Duodenal mucosa (tissue), 2 donors: ENCODE measurements around the gene AKAP12.

Experiments used
- H3K27ac ChIP-seq: one replicate; pipeline ENCODE4 v1.7.0; 2013; ENCODE audit warnings: low read depth, low read length
- H3K27me3 ChIP-seq, 2 donors: one replicate each; pipeline ENCODE4 v1.7.0; 2013; ENCODE audit warnings: low read length in 2 of 2, control low read depth in 1 of 2; ENCODE audit not compliant: insufficient read depth in 2 of 2, control insufficient read depth in 1 of 2
- H3K36me3 ChIP-seq, 2 donors: one replicate each; pipeline ENCODE4 v1.7.0; 2013; ENCODE audit warnings: low read length in 2 of 2, control low read depth in 1 of 2; ENCODE audit not compliant: insufficient read depth in 2 of 2, control insufficient read depth in 1 of 2
- H3K4me1 ChIP-seq, 2 donors: one replicate each; pipeline ENCODE4 v1.7.0; 2013; ENCODE audit warnings: low read length in 2 of 2, control low read depth in 1 of 2; ENCODE audit not compliant: insufficient read depth in 2 of 2, control insufficient read depth in 1 of 2
- H3K4me3 ChIP-seq, 2 donors: one replicate each; pipeline ENCODE4 v1.7.0; 2013; ENCODE audit warnings: low read length in 2 of 2, low read depth in 1 of 2
- H3K9ac ChIP-seq, 2 donors: one replicate each; pipeline ENCODE4 v1.7.0; 2013; ENCODE audit warnings: low read length in 2 of 2, low read depth in 1 of 2
- H3K9me3 ChIP-seq, 2 donors: one replicate each; pipeline ENCODE4 v1.7.0; 2013; ENCODE audit warnings: low read length in 2 of 2, control low read depth in 1 of 2; ENCODE audit not compliant: control insufficient read depth in 1 of 2

Gene AKAP12

GRCh38 chr6:151290877-151291721 is 51.3 kb downstream of the AKAP12 start:
- peak overlapping the region in 1 of 2 donors; percentile 35 for H3K9ac ChIP-seq
- H3K4me3 ChIP-seq = no peak overlapping the region
- no peaks in the 10 kb centered on the region for H3K36me3 ChIP-seq
- H3K4me1 ChIP-seq = peaks cover 0 to 10% of the 10 kb centered on the region in 2 donors
- H3K27ac ChIP-seq = no peak overlapping the region
- H3K27me3 ChIP-seq = no peaks in the 10 kb centered on the region
- no peaks in the 10 kb centered on the region for H3K9me3 ChIP-seq

DNA sequence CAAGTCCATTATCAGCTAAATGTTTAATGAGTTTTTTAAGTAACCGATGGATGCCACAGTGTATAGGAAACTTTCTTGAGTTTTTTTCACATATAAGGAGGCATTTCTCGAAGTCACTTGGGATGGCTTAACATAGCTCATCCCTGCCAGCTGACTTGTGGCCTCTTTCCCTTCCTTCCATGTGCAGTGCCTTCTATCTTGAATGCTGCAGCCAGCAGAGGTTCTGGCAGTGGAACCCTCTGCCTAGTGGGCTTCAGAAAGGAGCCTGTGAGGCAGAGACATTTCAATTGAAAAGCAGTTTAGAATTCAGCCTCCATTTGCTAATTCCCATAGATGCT is 51.9 kb downstream of the AKAP12 start:
- Histone ChIP-seq H3K27me3 (no peaks in the 10 kb centered on the region), H3K9ac (no peak overlapping the region), H3K4me3 (no peak overlapping the region), H3K36me3 (no peaks in the 10 kb centered on the region), H3K4me1 (peaks cover 0 to 10% of the 10 kb centered on the region in 2 donors), H3K27ac (no peak overlapping the region), H3K9me3 (no peaks in the 10 kb centered on the region)

DNA sequence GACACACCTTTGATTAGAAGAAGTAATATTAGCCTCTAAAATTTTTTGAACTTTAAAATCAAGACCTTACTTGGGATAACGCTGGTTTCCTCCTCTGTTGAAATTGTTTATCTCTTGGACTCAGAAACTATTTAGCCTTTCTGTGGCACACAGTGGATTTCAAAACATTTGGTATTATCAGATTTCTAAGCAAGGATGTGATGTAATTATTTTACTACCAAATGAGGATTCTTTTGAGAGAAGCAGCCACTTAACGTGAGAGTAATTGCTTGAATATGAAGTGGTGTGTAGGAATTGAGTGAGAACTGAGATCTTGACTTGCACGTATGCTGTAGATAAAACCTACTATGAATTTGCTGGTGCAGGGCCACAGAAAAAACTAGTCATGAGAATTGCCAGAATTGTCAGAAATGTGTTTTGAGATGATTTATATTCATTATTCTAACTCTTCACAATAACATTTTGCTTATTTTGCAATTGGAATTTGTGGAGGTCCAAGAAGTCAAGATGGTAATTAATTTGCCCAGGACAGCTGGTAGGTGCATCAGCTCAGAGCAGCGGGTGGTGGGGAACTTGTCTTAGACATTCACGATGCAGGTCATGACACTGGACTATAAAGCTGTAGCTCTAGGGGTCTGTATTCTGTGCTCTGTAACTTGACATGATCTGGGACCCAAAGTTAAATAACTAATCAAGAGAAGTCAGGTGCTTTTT is 53.4 kb downstream of the AKAP12 start:
- no peak overlapping the region for H3K9ac ChIP-seq
- no peaks in the 10 kb centered on the region for H3K9me3 ChIP-seq
- no peak overlapping the region for H3K27ac ChIP-seq
- peaks cover 0 to 10% of the 10 kb centered on the region in 2 donors for H3K4me1 ChIP-seq
- H3K36me3 ChIP-seq = no peaks in the 10 kb centered on the region
- H3K4me3 ChIP-seq = no peak overlapping the region
- no peaks in the 10 kb centered on the region for H3K27me3 ChIP-seq

DNA sequence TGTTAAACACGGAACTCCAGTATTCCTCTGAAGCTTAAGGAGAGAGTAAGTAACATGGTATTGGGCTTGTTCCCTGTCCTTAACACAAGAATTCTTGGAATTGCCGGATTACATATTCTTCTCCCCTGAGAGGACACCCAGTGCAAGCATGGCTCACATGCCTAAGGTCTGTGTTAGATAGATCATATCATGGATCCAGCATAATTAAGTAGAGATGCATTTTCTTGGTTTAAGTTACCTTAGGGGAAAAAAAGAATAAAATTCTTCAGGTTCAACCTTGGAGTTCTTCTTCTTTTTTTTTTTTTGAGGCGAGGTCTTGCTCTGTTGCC is 53.9 kb downstream of the AKAP12 start:
- H3K4me1 ChIP-seq = peaks cover 0 to 10% of the 10 kb centered on the region in 2 donors
- no peaks in the 10 kb centered on the region for H3K36me3 ChIP-seq
- no peaks in the 10 kb centered on the region for H3K9me3 ChIP-seq
- H3K4me3 ChIP-seq = no peak overlapping the region
- no peaks in the 10 kb centered on the region for H3K27me3 ChIP-seq
- H3K27ac ChIP-seq = no peak overlapping the region
- H3K9ac ChIP-seq = no peak overlapping the region

DNA sequence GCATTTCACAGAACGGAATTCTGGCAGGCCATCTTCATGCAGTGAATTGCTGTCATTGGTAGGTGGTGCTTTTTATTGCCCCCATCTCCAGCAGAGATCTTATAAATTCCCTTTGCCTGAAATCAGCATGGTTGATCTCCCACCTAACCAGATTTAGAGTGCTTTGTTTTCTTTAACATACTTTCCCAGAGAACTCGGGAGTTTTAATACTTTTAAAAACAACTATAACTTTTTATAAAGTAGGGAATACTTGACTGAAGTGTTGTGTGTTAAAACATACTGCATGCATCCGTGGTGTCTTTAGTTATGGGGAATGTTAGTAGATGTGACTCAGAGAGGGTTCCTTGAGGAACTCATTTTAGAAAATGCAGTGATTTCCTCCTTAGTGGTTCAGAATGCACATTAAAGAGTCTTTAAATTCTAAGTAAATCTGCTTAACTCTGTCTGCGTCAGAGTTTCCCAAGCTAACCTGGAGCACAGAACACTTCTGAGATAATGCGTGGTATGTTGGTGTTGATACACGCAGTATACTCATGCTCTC is 54.9 kb downstream of the AKAP12 start:
- H3K4me1 ChIP-seq = peaks cover 0 to 10% of the 10 kb centered on the region in 2 donors
- H3K9me3 ChIP-seq = no peaks in the 10 kb centered on the region
- no peak overlapping the region for H3K27ac ChIP-seq

GRCh38 chr6:151297886-151298285 is 58.1 kb downstream of the AKAP12 start:
- no peaks in the 10 kb centered on the region for H3K9me3 ChIP-seq
- no peaks in the 10 kb centered on the region for H3K4me1 ChIP-seq
- no peak overlapping the region for H3K27ac ChIP-seq
- H3K27me3 ChIP-seq = no peaks in the 10 kb centered on the region
- H3K36me3 ChIP-seq = no peaks in the 10 kb centered on the region
- no peak overlapping the region for H3K4me3 ChIP-seq
- no peak overlapping the region for H3K9ac ChIP-seq

More for the DNA sequence above, 54.9 kb downstream of the AKAP12 start:
- Histone ChIP-seq H3K27me3 (no peaks in the 10 kb centered on the region), H3K36me3 (no peaks in the 10 kb centered on the region), H3K9ac (no peak overlapping the region), H3K4me3 (no peak overlapping the region)

- Histone ChIP-seq H3K4me1 (no peaks in the 10 kb centered on the region), H3K9me3 (no peaks in the 10 kb centered on the region), H3K36me3 (no peaks in the 10 kb centered on the region), H3K9ac (no peak overlapping the region), H3K27ac (no peak overlapping the region), H3K27me3 (no peaks in the 10 kb centered on the region), H3K4me3 (no peak overlapping the region)
These were observed 59.2 kb downstream of the AKAP12 start for GRCh38 chr6:151299011-151299410.

DNA sequence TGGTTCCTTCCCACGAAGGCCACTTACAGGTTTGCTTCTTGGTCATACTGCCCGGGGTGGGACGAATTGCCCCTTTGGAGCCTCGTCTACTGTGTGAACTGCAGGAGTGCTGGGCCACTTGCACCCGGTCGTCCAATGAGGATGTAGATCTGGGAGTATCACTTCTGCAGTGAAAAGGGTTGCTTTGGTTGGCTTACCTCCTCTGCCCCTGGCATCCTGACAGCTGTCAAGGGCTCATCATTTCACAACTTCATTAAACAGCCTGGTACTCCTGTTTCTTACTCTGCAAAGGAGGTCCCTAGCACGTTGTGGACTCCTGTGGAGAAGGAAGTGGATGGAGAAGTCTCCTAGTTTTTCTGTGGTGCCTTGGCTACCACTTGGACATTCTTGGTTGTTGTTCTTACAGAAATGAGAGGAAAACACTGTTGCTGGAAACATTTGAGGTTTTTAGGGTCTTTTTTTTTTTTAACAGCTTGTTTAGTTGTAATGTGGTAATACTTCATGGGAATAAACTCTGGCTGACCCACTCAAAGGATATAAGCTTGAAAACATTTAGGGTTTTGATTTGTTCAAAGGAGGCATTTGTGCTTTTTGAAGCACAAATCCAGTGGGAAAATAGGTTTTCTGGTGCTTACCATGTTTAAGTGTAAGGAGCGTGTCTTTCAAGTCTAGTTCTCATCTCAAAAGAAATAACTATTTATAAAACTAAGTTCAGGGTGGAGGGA is 60.7 kb downstream of the AKAP12 start:
- no peak overlapping the region for H3K4me3 ChIP-seq
- no peak overlapping the region for H3K27ac ChIP-seq
- no peak overlapping the region for H3K9ac ChIP-seq
- H3K27me3 ChIP-seq = no peaks in the 10 kb centered on the region
- no peaks in the 10 kb centered on the region for H3K36me3 ChIP-seq
- no peaks in the 10 kb centered on the region for H3K9me3 ChIP-seq
- no peaks in the 10 kb centered on the region for H3K4me1 ChIP-seq

- no peak overlapping the region for H3K9ac ChIP-seq
- no peaks in the 10 kb centered on the region for H3K36me3 ChIP-seq
- no peak overlapping the region for H3K4me3 ChIP-seq
- H3K27me3 ChIP-seq = no peaks in the 10 kb centered on the region
- H3K4me1 ChIP-seq = no peaks in the 10 kb centered on the region
- no peak overlapping the region for H3K27ac ChIP-seq
- H3K9me3 ChIP-seq = no peaks in the 10 kb centered on the region
These were observed 61.8 kb downstream of the AKAP12 start for GRCh38 chr6:151301547-151301946.

DNA sequence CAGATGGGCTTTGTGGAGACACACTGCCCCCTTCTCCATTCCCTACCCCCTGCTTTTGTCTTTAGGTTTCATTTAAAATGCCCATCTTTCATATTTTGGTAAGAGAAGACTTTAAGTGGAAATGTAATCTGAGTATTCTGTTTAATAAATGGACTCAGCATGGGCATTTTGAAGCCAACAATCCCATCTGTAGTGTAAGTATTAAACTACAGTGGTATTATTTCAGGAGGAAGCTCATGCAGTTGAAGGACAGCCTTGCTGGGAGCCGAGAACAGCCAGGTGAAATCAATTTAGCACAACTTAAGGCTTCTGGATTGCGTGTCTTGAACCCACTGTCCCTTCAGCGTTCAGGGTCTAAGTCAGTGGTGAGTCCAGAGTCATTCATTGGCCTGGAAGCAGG is 63.5 kb downstream of the AKAP12 start:
- Histone ChIP-seq H3K9ac (no peak overlapping the region), H3K36me3 (no peaks in the 10 kb centered on the region), H3K4me3 (no peak overlapping the region), H3K4me1 (no peaks in the 10 kb centered on the region), H3K27me3 (no peaks in the 10 kb centered on the region), H3K9me3 (no peaks in the 10 kb centered on the region), H3K27ac (no peak overlapping the region)
